HepG2 (cell line): Measurements from ENCODE around the gene SLCO2B1. TPM values are rescaled to one million over a fixed set of nuclear protein-coding genes. Genes with fewer than 3 reads are reported as not detected.

ENCODE experiments used
- ZNF101 ChIP-seq: sonication (generic); formaldehyde crosslinking; IDR thresholded peaks from 2 replicates; pipeline ENCODE4 v1.4.0; 2020; ENCODE audit warnings: mild to moderate bottlenecking, low read depth, missing genetic modification reagents, borderline replicate concordance
- ZNF225 ChIP-seq: sonication (generic); formaldehyde crosslinking; IDR thresholded peaks from 2 replicates; pipeline ENCODE4 v1.4.0; 2020; ENCODE audit warnings: mild to moderate bottlenecking, missing genetic modification reagents
- ZNF572 ChIP-seq: sonication (generic); formaldehyde crosslinking; IDR thresholded peaks from 2 replicates; pipeline ENCODE4 v1.5.1; 2020; ENCODE audit warnings: mild to moderate bottlenecking, missing genetic modification reagents
- ZNF713 ChIP-seq: sonication (generic); formaldehyde crosslinking; IDR thresholded peaks from 2 replicates; pipeline ENCODE4 v1.4.0; 2020; ENCODE audit warnings: mild to moderate bottlenecking, missing genetic modification reagents
- polyA plus RNA-seq, 8 experiments: library from polyadenylated mRNA; depleted of rRNA in 3 of 8; stranded (reverse) in 7 of 8; unstranded in 1 of 8; fragments of >200 nt; fragmentation: Illumina TruSeq in 4 of 8; extraction: Trizol in 4 of 8; gene quantifications; 2 replicates each; pipeline versions ENCODE4 v1.2.1 to v1.2.3, GENCODE V29; 2011 to 2016; ENCODE audit warnings: low read depth in 4 of 8, missing spikeins in 1 of 8, mixed read lengths in 1 of 8; ENCODE audit not compliant: insufficient read depth in 1 of 8
- total RNA-seq, 5 experiments: library from RNA; depleted of rRNA; stranded (reverse); fragments of >200 nt; fragmentation: Illumina TruSeq; extraction: Trizol; gene quantifications; 2 replicates each; pipeline ENCODE4 v1.2.3, GENCODE V29; 2016; ENCODE audit warnings: low read depth in 1 of 5
- TF ChIP-seq, protein P1 (sequence below): sonication (generic); formaldehyde crosslinking; IDR thresholded peaks from 2 replicates; pipeline ENCODE4 v1.4.0; 2020; ENCODE audit warnings: mild to moderate bottlenecking, missing genetic modification reagents, borderline replicate concordance
- TF ChIP-seq, protein P2 (sequence below): sonication (generic); formaldehyde crosslinking; IDR thresholded peaks from 2 replicates; pipeline ENCODE4 v1.8.0; 2022; ENCODE audit warnings: mild to moderate bottlenecking, missing genetic modification reagents, borderline replicate concordance

SLCO2B1 gene
- total and polyA plus RNA-seq, 2 of the 13 experiments (the other 11 are each of a cell fraction or from before 2014, with no cell fraction given), result 15.3 to 19.8 TPM

- TF ChIP-seq, protein P1, sequence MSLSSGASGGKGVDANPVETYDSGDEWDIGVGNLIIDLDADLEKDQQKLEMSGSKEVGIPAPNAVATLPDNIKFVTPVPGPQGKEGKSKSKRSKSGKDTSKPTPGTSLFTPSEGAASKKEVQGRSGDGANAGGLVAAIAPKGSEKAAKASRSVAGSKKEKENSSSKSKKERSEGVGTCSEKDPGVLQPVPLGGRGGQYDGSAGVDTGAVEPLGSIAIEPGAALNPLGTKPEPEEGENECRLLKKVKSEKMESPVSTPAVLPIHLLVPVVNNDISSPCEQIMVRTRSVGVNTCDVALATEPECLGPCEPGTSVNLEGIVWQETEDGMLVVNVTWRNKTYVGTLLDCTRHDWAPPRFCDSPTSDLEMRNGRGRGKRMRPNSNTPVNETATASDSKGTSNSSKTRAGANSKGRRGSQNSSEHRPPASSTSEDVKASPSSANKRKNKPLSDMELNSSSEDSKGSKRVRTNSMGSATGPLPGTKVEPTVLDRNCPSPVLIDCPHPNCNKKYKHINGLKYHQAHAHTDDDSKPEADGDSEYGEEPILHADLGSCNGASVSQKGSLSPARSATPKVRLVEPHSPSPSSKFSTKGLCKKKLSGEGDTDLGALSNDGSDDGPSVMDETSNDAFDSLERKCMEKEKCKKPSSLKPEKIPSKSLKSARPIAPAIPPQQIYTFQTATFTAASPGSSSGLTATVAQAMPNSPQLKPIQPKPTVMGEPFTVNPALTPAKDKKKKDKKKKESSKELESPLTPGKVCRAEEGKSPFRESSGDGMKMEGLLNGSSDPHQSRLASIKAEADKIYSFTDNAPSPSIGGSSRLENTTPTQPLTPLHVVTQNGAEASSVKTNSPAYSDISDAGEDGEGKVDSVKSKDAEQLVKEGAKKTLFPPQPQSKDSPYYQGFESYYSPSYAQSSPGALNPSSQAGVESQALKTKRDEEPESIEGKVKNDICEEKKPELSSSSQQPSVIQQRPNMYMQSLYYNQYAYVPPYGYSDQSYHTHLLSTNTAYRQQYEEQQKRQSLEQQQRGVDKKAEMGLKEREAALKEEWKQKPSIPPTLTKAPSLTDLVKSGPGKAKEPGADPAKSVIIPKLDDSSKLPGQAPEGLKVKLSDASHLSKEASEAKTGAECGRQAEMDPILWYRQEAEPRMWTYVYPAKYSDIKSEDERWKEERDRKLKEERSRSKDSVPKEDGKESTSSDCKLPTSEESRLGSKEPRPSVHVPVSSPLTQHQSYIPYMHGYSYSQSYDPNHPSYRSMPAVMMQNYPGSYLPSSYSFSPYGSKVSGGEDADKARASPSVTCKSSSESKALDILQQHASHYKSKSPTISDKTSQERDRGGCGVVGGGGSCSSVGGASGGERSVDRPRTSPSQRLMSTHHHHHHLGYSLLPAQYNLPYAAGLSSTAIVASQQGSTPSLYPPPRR (CRISPR knock-in tag), result no peak
- TF ChIP-seq ZNF225 (CRISPR knock-in tag), result no peak
- no peak for TF ChIP-seq ZNF101 (CRISPR knock-in tag)
- TF ChIP-seq ZNF713, result no peak
- TF ChIP-seq, protein P2, sequence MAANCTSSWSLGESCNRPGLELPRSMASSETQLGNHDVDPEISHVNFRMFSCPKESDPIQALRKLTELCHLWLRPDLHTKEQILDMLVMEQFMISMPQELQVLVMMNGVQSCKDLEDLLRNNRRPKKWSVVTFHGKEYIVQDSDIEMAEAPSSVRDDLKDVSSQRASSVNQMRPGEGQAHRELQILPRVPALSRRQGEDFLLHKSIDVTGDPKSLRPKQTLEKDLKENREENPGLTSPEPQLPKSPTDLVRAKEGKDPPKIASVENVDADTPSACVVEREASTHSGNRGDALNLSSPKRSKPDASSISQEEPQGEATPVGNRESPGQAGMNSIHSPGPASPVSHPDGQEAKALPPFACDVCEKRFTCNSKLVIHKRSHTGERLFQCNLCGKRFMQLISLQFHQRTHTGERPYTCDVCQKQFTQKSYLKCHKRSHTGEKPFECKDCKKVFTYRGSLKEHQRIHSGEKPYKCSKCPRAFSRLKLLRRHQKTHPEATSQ (CRISPR knock-in tag), result no peak
- no peak for TF ChIP-seq ZNF572 (CRISPR knock-in tag)
Observed at GRCh38 chr11:75135021-75135650, 15.8 kb upstream of the SLCO2B1 start (continued).
